RWPE1 (cell line): ENCODE measurements around the gene LRIG1.

Experiments used
- CTCF ChIA-PET: fragments of 350-600 bp; sonication (Branson Sonifier 250); formaldehyde crosslinking; extraction: SDS; loops from one replicate; lab custom pipeline; 2021; lab: Yijun Ruan, JAX
- POLR2A ChIA-PET: fragments of 400-600 bp; formaldehyde crosslinking; extraction: SDS; loops from one replicate; lab custom pipeline; 2020; ENCODE audit warnings: antibody characterized with exemption; ENCODE audit not compliant: low non-redundant PET; lab: Yijun Ruan, JAX
- DNase-seq: peaks from one replicate; pipeline ENCODE4 v3.0.0; 2012; ENCODE audit warnings: low spot score
- H3K27ac ChIP-seq: fragments of 450-650 bp; 2 replicates; pipeline ENCODE4 v1.5.1; 2017
- TF ChIP-seq, protein P1 (sequence below): fragments of 450-650 bp; conservative IDR thresholded peaks from 2 replicates; pipeline ENCODE4 v1.5.1; 2017; ENCODE audit warnings: low read depth, mild to moderate bottlenecking

The LRIG1 gene

DNA sequence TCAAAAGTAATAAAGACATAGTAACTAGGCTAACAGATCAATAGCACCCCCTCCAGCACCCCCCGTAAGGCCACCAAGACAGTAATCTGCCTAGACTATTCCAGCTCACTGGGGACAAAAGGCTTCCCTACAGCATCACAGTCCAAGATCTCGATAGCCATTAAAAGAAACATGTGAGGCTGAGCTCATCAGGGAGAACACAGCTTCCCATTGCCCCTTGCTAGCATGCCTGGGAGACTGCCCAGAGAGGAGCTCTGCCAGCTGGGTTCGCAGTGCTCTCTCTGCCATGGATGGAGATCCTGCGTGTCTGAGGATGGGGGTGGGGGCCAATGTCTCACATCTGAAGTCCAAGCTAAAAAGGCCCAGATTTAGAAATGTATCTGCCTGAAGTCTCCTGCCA lies 17.8 kb downstream of the LRIG1 start:
- CTCF ChIA-PET: no interaction called here
- peak overlapping the region; percentile 1; the same call in 1 of the 2 replicates for H3K27ac ChIP-seq
- TF ChIP-seq, protein P1, sequence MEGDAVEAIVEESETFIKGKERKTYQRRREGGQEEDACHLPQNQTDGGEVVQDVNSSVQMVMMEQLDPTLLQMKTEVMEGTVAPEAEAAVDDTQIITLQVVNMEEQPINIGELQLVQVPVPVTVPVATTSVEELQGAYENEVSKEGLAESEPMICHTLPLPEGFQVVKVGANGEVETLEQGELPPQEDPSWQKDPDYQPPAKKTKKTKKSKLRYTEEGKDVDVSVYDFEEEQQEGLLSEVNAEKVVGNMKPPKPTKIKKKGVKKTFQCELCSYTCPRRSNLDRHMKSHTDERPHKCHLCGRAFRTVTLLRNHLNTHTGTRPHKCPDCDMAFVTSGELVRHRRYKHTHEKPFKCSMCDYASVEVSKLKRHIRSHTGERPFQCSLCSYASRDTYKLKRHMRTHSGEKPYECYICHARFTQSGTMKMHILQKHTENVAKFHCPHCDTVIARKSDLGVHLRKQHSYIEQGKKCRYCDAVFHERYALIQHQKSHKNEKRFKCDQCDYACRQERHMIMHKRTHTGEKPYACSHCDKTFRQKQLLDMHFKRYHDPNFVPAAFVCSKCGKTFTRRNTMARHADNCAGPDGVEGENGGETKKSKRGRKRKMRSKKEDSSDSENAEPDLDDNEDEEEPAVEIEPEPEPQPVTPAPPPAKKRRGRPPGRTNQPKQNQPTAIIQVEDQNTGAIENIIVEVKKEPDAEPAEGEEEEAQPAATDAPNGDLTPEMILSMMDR: no peak
- DNase-seq: no peak
- POLR2A ChIA-PET: no interaction called here

DNA sequence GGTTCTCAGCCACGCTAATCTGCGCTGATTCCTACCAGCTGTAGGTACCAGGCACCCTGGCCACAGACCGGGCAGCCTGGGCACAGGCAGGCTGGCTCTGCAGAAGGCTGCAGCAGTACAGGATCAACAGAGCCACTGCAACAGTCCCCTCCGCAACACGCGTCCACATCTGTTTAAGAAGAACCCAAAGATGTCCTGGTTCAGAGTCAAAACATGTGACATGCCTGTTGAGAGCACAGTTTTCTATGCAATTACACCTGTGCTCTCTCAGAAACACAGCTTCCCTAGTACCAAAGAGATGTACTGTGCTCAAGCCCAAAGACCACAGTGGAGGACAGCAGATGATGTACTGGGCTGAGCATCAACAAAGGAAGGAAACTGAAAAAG lies 18.8 kb downstream of the LRIG1 start:
- CTCF ChIA-PET: no interaction called here
- H3K27ac ChIP-seq: no peak overlapping the region
- no peak for DNase-seq
- POLR2A ChIA-PET: no interaction called here
- TF ChIP-seq, protein P1: no peak

DNA sequence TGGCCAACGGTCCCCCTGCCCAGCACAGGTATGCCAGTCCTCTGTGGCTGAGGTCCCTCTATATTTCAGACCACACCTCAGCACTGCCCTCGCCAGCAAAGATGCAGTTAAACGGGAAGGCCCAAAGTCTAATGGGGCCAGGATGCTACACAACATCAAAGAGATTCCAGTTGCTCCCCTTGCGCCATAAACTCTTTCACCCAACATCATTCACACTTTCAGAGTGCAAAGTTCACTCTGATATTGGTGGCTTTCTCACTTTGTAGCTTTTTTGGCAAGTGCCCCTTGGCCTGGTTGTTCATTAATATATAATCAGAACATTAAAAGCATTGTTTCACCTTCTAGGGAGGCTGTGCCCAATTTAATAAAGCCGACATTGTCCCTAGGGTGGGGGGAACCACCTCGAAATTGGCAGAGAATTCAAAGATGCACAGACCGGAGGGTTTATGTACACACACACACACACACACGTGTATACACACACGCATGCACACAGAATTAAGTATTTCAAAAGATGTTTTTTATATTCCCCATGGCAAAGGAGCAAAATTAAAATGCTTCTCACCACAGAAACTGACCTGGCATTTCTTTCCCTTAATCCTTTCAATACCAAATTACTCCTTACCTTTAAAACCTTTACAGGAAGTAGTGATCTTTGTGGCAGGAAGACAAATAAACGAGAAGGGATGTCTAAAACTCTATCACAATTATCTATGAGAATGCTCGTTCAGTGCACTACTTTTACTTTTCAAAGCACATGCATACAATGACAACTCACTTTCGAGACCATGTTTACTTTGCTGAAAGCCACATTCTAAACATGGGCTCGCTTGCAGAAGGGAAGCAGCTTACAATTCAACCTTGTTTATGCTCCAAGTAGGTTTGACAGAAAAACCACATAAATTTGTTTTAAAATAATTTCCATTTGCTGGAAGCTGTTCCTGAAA lies 19.5 kb downstream of the LRIG1 start:
- CTCF ChIA-PET: no interaction called here
- no peak overlapping the region for H3K27ac ChIP-seq
- no peak for DNase-seq
- POLR2A ChIA-PET: no interaction called here
- TF ChIP-seq, protein P1: no peak

DNA sequence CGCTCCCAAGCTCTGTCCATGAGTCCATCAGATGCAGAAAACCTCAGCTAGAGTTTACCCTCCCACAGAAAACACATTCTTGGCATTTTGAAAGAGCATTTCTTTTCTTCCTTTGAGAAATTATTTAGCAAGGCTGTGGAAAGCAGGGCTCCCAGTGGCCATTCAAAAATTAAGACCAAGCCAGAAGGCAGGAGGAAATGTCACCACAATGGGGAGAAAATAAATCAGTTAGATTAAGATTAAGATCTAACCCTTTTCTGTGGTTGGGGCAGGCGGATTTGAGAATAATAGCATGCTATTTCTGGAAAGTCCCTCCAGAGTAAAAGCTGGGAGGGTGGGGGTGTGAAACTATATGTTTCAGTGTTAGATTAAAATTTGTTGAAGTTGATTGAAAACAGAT lies 20.2 kb downstream of the LRIG1 start:
- no peak for DNase-seq
- CTCF ChIA-PET: no interaction called here
- POLR2A ChIA-PET: no interaction called here
- TF ChIP-seq, protein P1: no peak
- H3K27ac ChIP-seq: no peak overlapping the region

DNA sequence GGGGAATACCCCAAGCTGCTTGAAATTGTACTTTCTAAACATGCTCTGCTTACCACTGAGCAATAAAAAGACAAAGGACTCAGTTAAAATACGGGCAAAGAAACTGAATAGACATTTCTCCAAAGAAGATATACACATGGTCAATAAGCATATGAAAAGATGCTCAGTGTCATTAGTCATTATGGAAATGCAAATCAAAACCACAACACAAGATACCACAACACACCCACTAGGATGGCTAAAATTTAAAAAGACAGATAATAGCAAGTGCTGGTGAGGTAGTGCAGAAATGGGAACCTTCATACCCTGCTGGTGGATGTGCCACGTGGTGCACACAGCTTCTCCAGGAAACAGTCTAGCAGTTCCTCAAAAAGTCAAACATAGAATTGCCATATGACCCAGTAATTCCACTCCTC lies 21.3 kb downstream of the LRIG1 start:
- CTCF ChIA-PET: no interaction called here
- POLR2A ChIA-PET: no interaction called here
- H3K27ac ChIP-seq: no peak overlapping the region
- TF ChIP-seq, protein P1: no peak
- no peak for DNase-seq

DNA sequence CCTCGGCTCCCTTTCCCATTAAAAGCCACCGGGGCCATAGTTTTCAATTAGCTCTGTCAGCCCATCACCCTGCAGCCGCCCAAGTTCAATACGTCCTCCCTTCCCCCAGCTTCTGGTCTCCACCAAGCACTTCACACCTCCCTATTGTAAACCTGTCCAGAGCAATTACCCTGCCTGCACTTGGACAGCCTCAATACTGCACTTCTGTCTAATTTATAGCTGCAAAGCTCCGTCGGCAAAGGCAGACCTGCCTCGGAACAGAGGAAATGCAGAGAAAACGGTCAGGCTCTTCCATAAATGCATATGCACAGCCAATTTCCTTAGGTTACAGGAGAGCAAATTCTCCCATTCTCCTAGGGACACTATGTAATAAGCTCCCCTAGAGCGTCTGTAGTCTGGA lies 21.9 kb downstream of the LRIG1 start:
- ChIA-PET CTCF (no interaction called here), POLR2A (no interaction called here)
- DNase-seq: no peak
- TF ChIP-seq, protein P1: no peak
- no peak overlapping the region for H3K27ac ChIP-seq
